A549 treated with DMSO at 1 μM for 4 hours (cell line): ENCODE results near the gene CATSPERZ. TPM values are rescaled to one million over a fixed set of nuclear protein-coding genes. Genes with fewer than 3 reads are reported as not detected.

Experiments used
- total RNA-seq: library from RNA; stranded (reverse); fragments of 200-300 nt; extraction: Qiagen RNA extraction; gene quantifications from 5 replicates; pipeline ENCODE4 v1.2.3, GENCODE V29; 2022; ENCODE audit warnings: low read depth

CATSPERZ gene
- 2.2 to 3.1 TPM (median 2.7 TPM) in 5 replicates for total RNA-seq

GRCh38 chr11:64299847-64300648, at the start of gene CATSPERZ:
Gene CATSPERZ (plus strand): TSS chr11:64300358. CDS start chr11:64300411, 53 bp downstream.

GRCh38 chr11:64251016-64251752, 49.0 kb upstream of the CATSPERZ start, which contains the start of gene PLCB3:
Gene PLCB3 (plus strand): TSS chr11:64251530. CDS start chr11:64251650, 120 bp downstream.

GRCh38 chr11:64284048-64284961, 15.9 kb upstream of the CATSPERZ start, which contains the start of gene BAD:
Gene BAD (minus strand): TSS chr11:64284665. CDS start chr11:64284368, 297 bp downstream.

GRCh38 chr11:64284962-64285884, 14.9 kb upstream of the CATSPERZ start, which contains the start of gene GPR137:
Gene GPR137 (plus strand): TSS chr11:64285848. CDS start chr11:64286525, 677 bp downstream.

GRCh38 chr11:64291262-64291751, 8.9 kb upstream of the CATSPERZ start, which contains the start of gene KCNK4:
Gene KCNK4 (plus strand): TSS chr11:64291302. CDS start chr11:64293019, 1,717 bp downstream.

GRCh38 chr11:64305075-64305690, 5.0 kb downstream of the CATSPERZ start, which contains the start of gene ESRRA:
Gene ESRRA (plus strand): TSS chr11:64305524. CDS start chr11:64307180, 1,656 bp downstream.

GRCh38 chr11:64317325-64317960, 17.3 kb downstream of the CATSPERZ start, which contains the start of gene TRMT112:
Gene TRMT112 (minus strand): TSS chr11:64317559. CDS start chr11:64317526, 33 bp downstream.

GRCh38 chr11:64317961-64318765, 18.0 kb downstream of the CATSPERZ start, which contains the start of gene PRDX5:
Gene PRDX5 (plus strand): TSS chr11:64318121. CDS start chr11:64318216, 95 bp downstream.

GRCh38 chr11:64339754-64340408, 39.7 kb downstream of the CATSPERZ start, which contains the start of gene CCDC88B:
Gene CCDC88B (plus strand): TSS chr11:64340204. CDS start chr11:64340267, 63 bp downstream.

Other genes with a start within 250 kb of the CATSPERZ start
- gene MACROD1, start 134.2 kb upstream of the CATSPERZ start, total RNA-seq: 9.1 to 15.9 TPM (median 14.1 TPM) in 5 replicates
- gene STIP1, start 114.2 kb upstream of the CATSPERZ start, total RNA-seq: 253 to 292 TPM (median 270 TPM) in 5 replicates
- gene FERMT3, start 93.6 kb upstream of the CATSPERZ start, total RNA-seq: 0.69 to 3.9 TPM (median 2.0 TPM) in 5 replicates
- 18.4 to 24.1 TPM (median 22.8 TPM) in 5 replicates for gene TRPT1, start 74.2 kb upstream of the CATSPERZ start, total RNA-seq
- 32.6 to 40.0 TPM (median 36.4 TPM) in 5 replicates for gene NUDT22, start 74.1 kb upstream of the CATSPERZ start, total RNA-seq
- gene DNAJC4, start 69.8 kb upstream of the CATSPERZ start, total RNA-seq: 19.9 to 23.1 TPM (median 20.7 TPM) in 5 replicates
- 37.6 to 52.0 TPM (median 50.4 TPM) in 5 replicates for gene VEGFB, start 65.8 kb upstream of the CATSPERZ start, total RNA-seq
- 113 to 138 TPM (median 124 TPM) in 5 replicates for gene FKBP2, start 59.3 kb upstream of the CATSPERZ start, total RNA-seq
- gene PPP1R14B, start 53.4 kb upstream of the CATSPERZ start, total RNA-seq: 234 to 382 TPM (median 354 TPM) in 5 replicates
- 13.3 to 24.6 TPM (median 20.3 TPM) in 5 replicates for gene PLCB3, start 48.8 kb upstream of the CATSPERZ start, total RNA-seq
- gene BAD, start 15.7 kb upstream of the CATSPERZ start, total RNA-seq: 86.0 to 99.6 TPM (median 94.5 TPM) in 5 replicates
- 31.7 to 57.9 TPM (median 45.8 TPM) in 5 replicates for gene GPR137, start 14.5 kb upstream of the CATSPERZ start, total RNA-seq
- 0.06 to 0.07 TPM in 2 of 5 replicates, not detected in the others for gene KCNK4, start 9.1 kb upstream of the CATSPERZ start, total RNA-seq
- gene ESRRA, start 5.2 kb downstream of the CATSPERZ start, total RNA-seq: 45.4 to 70.2 TPM (median 61.2 TPM) in 5 replicates
- gene TRMT112, start 17.2 kb downstream of the CATSPERZ start, total RNA-seq: 401 to 459 TPM (median 416 TPM) in 5 replicates
- gene PRDX5, start 17.8 kb downstream of the CATSPERZ start, total RNA-seq: 411 to 478 TPM (median 438 TPM) in 5 replicates
- 9.9 to 13.7 TPM (median 12.8 TPM) in 5 replicates for gene CCDC88B, start 39.8 kb downstream of the CATSPERZ start, total RNA-seq
- gene RPS6KA4, start 58.8 kb downstream of the CATSPERZ start, total RNA-seq: 51.6 to 71.2 TPM (median 63.1 TPM) in 5 replicates